Heart left ventricle (tissue), 13 donors: Measurements from ENCODE around the gene SCLY.

Experiments used
- POLR2A ChIP-seq, 2 donors: fragments of 450-650 bp; IDR thresholded peaks; one replicate each; pipeline ENCODE4 v1.6.1; 2017; ENCODE audit warnings: antibody characterized with exemption in 2 of 2, mild to moderate bottlenecking in 2 of 2, moderate library complexity in 2 of 2
- TF ChIP-seq, protein P1 (sequence below), 12 donors: fragments of 200-600 bp; sonication (generic) in 4 of 12; IDR thresholded peaks; one replicate each; pipeline versions ENCODE4 v1.5.0 to v1.8.0; 2018 to 2022; ENCODE audit warnings: antibody characterized with exemption in 12 of 12, mild to moderate bottlenecking in 5 of 12
- donor health status: ischemic (EF 13 %, LVEDD 7.1; RV severe dilation, severe dysfunction).
- donor health status: DM: no; HTN: yes; CAD: no.
- donor health status: DM: no; HTN: no; CAD: no.
- donor health status: ischemic (EF 25% LVEDD 6.9; RV normal size, moderate dysfunction).
- donor health status: ischemic (EF 25% LVEDD 5.7; RV mildly dilated, moderate dysfunction).
- donor health status: ischemic (EF 35%, LVEDD 5.7; RV mildly dilated, moderate dysfunction).
- donor health status: nonischemic (EF 11% LVEDD 7.7; RV severe dilation, severe dysfunction).
- donor health status: DM: yes; HTN: yes; CAD: no.
- donor health status: PGD.
- donor health status: ischemic (EF 29% LVEDD 5.4; RV normal size, mild dysfunction).
- donor health status: nonischemic (EF 23%, LVEDD 6.1; RV moderate dilation, normal function).

DNA sequence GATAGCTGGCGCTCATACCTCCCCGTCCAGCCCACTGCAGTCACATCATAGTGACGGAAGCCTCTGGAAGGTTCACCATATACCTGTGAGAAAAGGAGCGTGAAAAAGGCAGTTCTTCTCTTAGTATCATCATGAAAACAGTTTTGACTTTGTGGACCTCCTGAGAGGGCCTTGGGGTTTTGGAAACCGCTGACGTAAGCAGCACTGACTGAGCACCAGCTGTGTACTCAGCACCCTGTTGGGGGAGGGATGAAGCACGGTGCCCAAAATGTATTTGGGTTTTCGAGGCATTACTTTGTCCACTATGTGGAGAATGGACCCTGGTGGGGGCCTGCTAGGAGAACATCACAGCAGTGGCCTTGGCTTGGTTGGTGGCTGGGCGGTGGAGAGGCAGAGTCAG is 5.4 kb downstream of the SCLY start:
- TF ChIP-seq, protein P1, sequence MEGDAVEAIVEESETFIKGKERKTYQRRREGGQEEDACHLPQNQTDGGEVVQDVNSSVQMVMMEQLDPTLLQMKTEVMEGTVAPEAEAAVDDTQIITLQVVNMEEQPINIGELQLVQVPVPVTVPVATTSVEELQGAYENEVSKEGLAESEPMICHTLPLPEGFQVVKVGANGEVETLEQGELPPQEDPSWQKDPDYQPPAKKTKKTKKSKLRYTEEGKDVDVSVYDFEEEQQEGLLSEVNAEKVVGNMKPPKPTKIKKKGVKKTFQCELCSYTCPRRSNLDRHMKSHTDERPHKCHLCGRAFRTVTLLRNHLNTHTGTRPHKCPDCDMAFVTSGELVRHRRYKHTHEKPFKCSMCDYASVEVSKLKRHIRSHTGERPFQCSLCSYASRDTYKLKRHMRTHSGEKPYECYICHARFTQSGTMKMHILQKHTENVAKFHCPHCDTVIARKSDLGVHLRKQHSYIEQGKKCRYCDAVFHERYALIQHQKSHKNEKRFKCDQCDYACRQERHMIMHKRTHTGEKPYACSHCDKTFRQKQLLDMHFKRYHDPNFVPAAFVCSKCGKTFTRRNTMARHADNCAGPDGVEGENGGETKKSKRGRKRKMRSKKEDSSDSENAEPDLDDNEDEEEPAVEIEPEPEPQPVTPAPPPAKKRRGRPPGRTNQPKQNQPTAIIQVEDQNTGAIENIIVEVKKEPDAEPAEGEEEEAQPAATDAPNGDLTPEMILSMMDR (IDR thresholded peaks at IDR 0.05) = no peak
- no peak for TF ChIP-seq POLR2A (IDR thresholded peaks at IDR 0.05)
